ENCODE measurements around the gene RPGRIP1.
"Not testable (repeated sequence)": the region's sequence is repeated elsewhere in the genome, so short reads cannot be mapped to it uniquely, and the experiment has no call there.

Gene RPGRIP1

GRCh38 chr14:21302013-21302835 lies 22.3 kb downstream of the RPGRIP1 start:
- H3K4me3 ChIP-seq (ENCODE audit: low read length), result no peak overlapping the region
- no peak for TF ChIP-seq ZNF274 (IDR thresholded peaks at IDR 0.05; ENCODE audit: low read depth, low read length)

GRCh38 chr14:21302836-21303140 lies 22.9 kb downstream of the RPGRIP1 start:
- H3K4me3 ChIP-seq (ENCODE audit: low read length), result not testable (repeated sequence)

- no peak for TF ChIP-seq ZNF274 (IDR thresholded peaks at IDR 0.05; ENCODE audit: low read depth, low read length)
- no peak overlapping the region for H3K4me3 ChIP-seq (ENCODE audit: low read length)
Measured at GRCh38 chr14:21307637-21308036, 27.8 kb downstream of the RPGRIP1 start.

GRCh38 chr14:21308132-21308478 lies 28.2 kb downstream of the RPGRIP1 start:
- TF ChIP-seq ZNF274 (IDR thresholded peaks at IDR 0.05; ENCODE audit: low read depth, low read length), result no peak
- H3K4me3 ChIP-seq (ENCODE audit: low read length), result peak overlapping the region; percentile 82; the same call in 1 of the 2 replicates

GRCh38 chr14:21308479-21309237 lies 28.8 kb downstream of the RPGRIP1 start:
- H3K4me3 ChIP-seq (ENCODE audit: low read length), result peak overlapping the region; percentile 82; the same call in 1 of the 2 replicates
- no peak for TF ChIP-seq ZNF274 (IDR thresholded peaks at IDR 0.05; ENCODE audit: low read depth, low read length)

- TF ChIP-seq ZNF274 (IDR thresholded peaks at IDR 0.05; ENCODE audit: low read depth, low read length), result no peak
Measured at GRCh38 chr14:21309238-21309636, 29.4 kb downstream of the RPGRIP1 start.

GRCh38 chr14:21309956-21310355 lies 30.1 kb downstream of the RPGRIP1 start:
- no peak overlapping the region for H3K4me3 ChIP-seq (ENCODE audit: low read length)
- no peak for TF ChIP-seq ZNF274 (IDR thresholded peaks at IDR 0.05; ENCODE audit: low read depth, low read length)

More at GRCh38 chr14:21309238-21309636, 29.4 kb downstream of the RPGRIP1 start:
- H3K4me3 ChIP-seq (ENCODE audit: low read length), result peak overlapping the region; percentile 32; the same call in 1 of the 2 replicates

GRCh38 chr14:21311614-21312013 lies 31.7 kb downstream of the RPGRIP1 start:
- no peak for TF ChIP-seq ZNF274 (IDR thresholded peaks at IDR 0.05; ENCODE audit: low read depth, low read length)

GRCh38 chr14:21313512-21313911 lies 33.6 kb downstream of the RPGRIP1 start:
- TF ChIP-seq ZNF274 (IDR thresholded peaks at IDR 0.05; ENCODE audit: low read depth, low read length), result no peak
- no peak overlapping the region for H3K4me3 ChIP-seq (ENCODE audit: low read length)

More at GRCh38 chr14:21311614-21312013, 31.7 kb downstream of the RPGRIP1 start:
- no peak overlapping the region for H3K4me3 ChIP-seq (ENCODE audit: low read length)

GRCh38 chr14:21317398-21317797 lies 37.5 kb downstream of the RPGRIP1 start:
- no peak for TF ChIP-seq ZNF274 (IDR thresholded peaks at IDR 0.05; ENCODE audit: low read depth, low read length)
- no peak overlapping the region for H3K4me3 ChIP-seq (ENCODE audit: low read length)

- TF ChIP-seq ZNF274 (IDR thresholded peaks at IDR 0.05; ENCODE audit: low read depth, low read length), result no peak
- no peak overlapping the region for H3K4me3 ChIP-seq (ENCODE audit: low read length)
Measured at GRCh38 chr14:21320913-21321312, 41.0 kb downstream of the RPGRIP1 start.

GRCh38 chr14:21322716-21323115 lies 42.8 kb downstream of the RPGRIP1 start:
- TF ChIP-seq ZNF274 (IDR thresholded peaks at IDR 0.05; ENCODE audit: low read depth, low read length), result no peak
- no peak overlapping the region for H3K4me3 ChIP-seq (ENCODE audit: low read length)

GRCh38 chr14:21326972-21327371 lies 47.1 kb downstream of the RPGRIP1 start:
- no peak overlapping the region for H3K4me3 ChIP-seq (ENCODE audit: low read length)
- TF ChIP-seq ZNF274 (IDR thresholded peaks at IDR 0.05; ENCODE audit: low read depth, low read length), result no peak
